Endothelial cell of umbilical vein (primary cell): ENCODE results near the gene CNKSR2. TPM values are rescaled to one million over a fixed set of nuclear protein-coding genes. Genes with fewer than 3 reads are reported as not detected.

ENCODE experiments used
- BruUV-seq: library from RNA; stranded (reverse); fragments of 400-500 nt; replicated peaks from 2 replicates; lab custom pipeline; 2021; lab: Mats Ljungman, UMichigan
- CTCF ChIA-PET: fragments of 300-600, 350-600 bp; sonication (Branson Sonifier 250); formaldehyde crosslinking; loops from one replicate; lab custom pipeline; 2021; ENCODE audit warnings: antibody characterized with exemption, inconsistent platforms; lab: Charles Lee
- POLR2A ChIA-PET: fragments of 300-600, 350-600 bp; sonication (Branson Sonifier 250); formaldehyde crosslinking; loops from one replicate; lab custom pipeline; 2021; ENCODE audit warnings: antibody characterized with exemption, inconsistent platforms; lab: Charles Lee
- DNase-seq: peaks from one replicate; pipeline ENCODE4 v3.0.0-alpha.2; 2011; ENCODE audit warnings: low read depth, low spot score
- FAIRE-seq: peaks from 2 replicates; lab custom pipeline; 2011; peaks lifted over from hg19 to GRCh38; lab: Jason Lieb, UNC
- H2AFZ ChIP-seq: 2 replicates; pipeline ENCODE4 v1.6.0; 2012; ENCODE audit warnings: low read depth, low read length, control low read depth, inconsistent platforms
- H3K27ac ChIP-seq: 2 replicates; pipeline ENCODE4 v1.5.1; 2011; ENCODE audit warnings: low read depth, mild to moderate bottlenecking, control low read depth, low read length, moderate library complexity; ENCODE audit not compliant: insufficient read depth
- H3K27me3 ChIP-seq, 2 experiments: 2 replicates each; pipeline versions ENCODE4 v1.6.0 to v1.6.1; 2011; ENCODE audit warnings: low read length in 2 of 2, mixed read lengths in 1 of 2; ENCODE audit not compliant: control insufficient read depth in 2 of 2, insufficient read depth in 2 of 2
- H3K36me3 ChIP-seq, 2 experiments: 2 replicates in 1 of 2; 3 replicates in 1 of 2; pipeline ENCODE4 v1.5.1; 2011; ENCODE audit warnings: low read length in 2 of 2, mild to moderate bottlenecking in 1 of 2, moderate library complexity in 1 of 2; ENCODE audit not compliant: control insufficient read depth in 2 of 2, insufficient read depth in 2 of 2; ENCODE audit errors: extremely low read depth in 1 of 2
- H3K4me1 ChIP-seq: 3 replicates; pipeline ENCODE4 v1.5.1; 2011; ENCODE audit warnings: mild to moderate bottlenecking, low read length; ENCODE audit not compliant: control insufficient read depth, insufficient read depth; ENCODE audit errors: extremely low read depth
- H3K4me2 ChIP-seq: 2 replicates; pipeline ENCODE4 v1.6.1; 2011; ENCODE audit warnings: low read length, control low read depth, mixed read lengths; ENCODE audit not compliant: insufficient read depth
- H3K4me3 ChIP-seq, 3 experiments: fragments of 200-600 bp in 1 of 3; sonication (generic), shearing (Covaris generic) in 1 of 3; replicated peaks in 1 of 3; 2 replicates each; pipeline ENCODE4 v1.5.1; 2011 to 2016; ENCODE audit warnings: control low read depth in 3 of 3, low read length in 3 of 3, mild to moderate bottlenecking in 2 of 3, inconsistent platforms in 1 of 3, low read depth in 1 of 3, moderate library complexity in 1 of 3; ENCODE audit not compliant: insufficient read depth in 1 of 3
- H3K79me2 ChIP-seq: 2 replicates; pipeline ENCODE4 v1.6.0; 2012; ENCODE audit warnings: low read length, inconsistent platforms; ENCODE audit not compliant: control insufficient read depth, insufficient read depth
- H3K9ac ChIP-seq: replicated peaks from 2 replicates; pipeline ENCODE3; 2011; ENCODE audit warnings: low read length, control low read depth; ENCODE audit not compliant: insufficient read depth; ENCODE audit errors: extremely low read depth
- H3K9me1 ChIP-seq: replicated peaks from 3 replicates; pipeline ENCODE4 v1.6.0; 2011; ENCODE audit warnings: mild to moderate bottlenecking, low read length; ENCODE audit not compliant: control insufficient read depth, insufficient read depth; ENCODE audit errors: extremely low read depth
- H3K9me3 ChIP-seq: replicated peaks from 2 replicates; pipeline ENCODE4 v1.5.1; 2012; ENCODE audit warnings: low read length, inconsistent platforms; ENCODE audit not compliant: control insufficient read depth, insufficient read depth
- H4K20me1 ChIP-seq: replicated peaks from 2 replicates; pipeline ENCODE3; 2011; ENCODE audit warnings: mild to moderate bottlenecking, low read length; ENCODE audit not compliant: control insufficient read depth, insufficient read depth; ENCODE audit errors: extremely low read depth
- CTCF ChIP-seq, 2 donors: IDR thresholded peaks; 1 replicate in 1 of 2; 2 replicates in 1 of 2; pipeline ENCODE4 v1.5.1; 2011; ENCODE audit warnings: low read length in 2 of 2, mild to moderate bottlenecking in 2 of 2, moderate library complexity in 2 of 2, control low read depth in 1 of 2, inconsistent platforms in 1 of 2, low read depth in 1 of 2; ENCODE audit not compliant: insufficient read depth in 1 of 2; ENCODE audit errors: extremely low read depth in 1 of 2
- EZH2 ChIP-seq: IDR thresholded peaks from 2 replicates; pipeline ENCODE4 v1.6.1; 2012; ENCODE audit warnings: borderline replicate concordance, low read depth, mild to moderate bottlenecking, moderate library complexity, low read length, inconsistent platforms; ENCODE audit not compliant: severe bottlenecking
- FOS ChIP-seq: IDR thresholded peaks from 2 replicates; pipeline ENCODE4 v1.6.1; 2011; ENCODE audit warnings: mild to moderate bottlenecking, low read length, moderate library complexity, borderline replicate concordance; ENCODE audit not compliant: insufficient read depth
- GATA2 ChIP-seq: IDR thresholded peaks from 2 replicates; pipeline ENCODE4 v1.7.0; 2011; ENCODE audit warnings: low read depth, mild to moderate bottlenecking, moderate library complexity, mixed read lengths, low read length; ENCODE audit not compliant: insufficient read length, insufficient read depth
- JUN ChIP-seq: IDR thresholded peaks from 2 replicates; pipeline ENCODE4 v1.6.1; 2011; ENCODE audit warnings: borderline replicate concordance, low read depth; ENCODE audit not compliant: insufficient read length, insufficient read depth
- MYC ChIP-seq: IDR thresholded peaks from one replicate; pipeline ENCODE4 v1.6.1; 2011; ENCODE audit warnings: mild to moderate bottlenecking, low read depth, low read length
- POLR2A ChIP-seq: IDR thresholded peaks from 2 replicates; pipeline ENCODE4 v1.6.1; 2012; ENCODE audit warnings: low read depth, mild to moderate bottlenecking, control low read depth, low read length
- POLR2AphosphoS5 ChIP-seq: IDR thresholded peaks from 2 replicates; pipeline ENCODE4 v1.6.1; 2012; ENCODE audit warnings: low read depth, mild to moderate bottlenecking, control low read depth, low read length, moderate library complexity; ENCODE audit not compliant: insufficient read depth
- dilution Hi-C: fragments of 300-500 bp; cut with MboI; formaldehyde crosslinking; loops from one replicate; pipeline ENCODE4 v1.15.0; 2019; ENCODE audit warnings: low sequenced_read_pairs; ENCODE audit not compliant: extremely low pct_ligation_motif_present
- intact Hi-C: fragments of 100-400 bp; cut with micrococcal nuclease; formaldehyde crosslinking; loops from one replicate; pipeline ENCODE4 v1.10.0; 2022
- polyA plus RNA-seq, 4 experiments: library from polyadenylated mRNA; depleted of rRNA in 3 of 4; stranded (reverse) in 3 of 4; unstranded in 1 of 4; fragments of >200 nt; gene quantifications; 2 replicates each; pipeline versions ENCODE4 v1.2.1 to v1.2.3, GENCODE V29; 2011 to 2012; ENCODE audit warnings: missing spikeins in 1 of 4
- total RNA-seq: library from RNA; stranded (reverse); gene quantifications from 2 replicates; pipeline ENCODE4 v1.2.3, GENCODE V29; 2021
- TF ChIP-seq, protein P1 (sequence below): IDR thresholded peaks from 2 replicates; pipeline ENCODE4 v1.6.1; 2011; ENCODE audit not compliant: insufficient read depth, insufficient read length

The CNKSR2 gene
- total and polyA plus RNA-seq, 2 donors (not counting 3 experiments of a cell fraction or from before 2014, with no cell fraction given): 0.13 TPM; not detected in 1

DNA sequence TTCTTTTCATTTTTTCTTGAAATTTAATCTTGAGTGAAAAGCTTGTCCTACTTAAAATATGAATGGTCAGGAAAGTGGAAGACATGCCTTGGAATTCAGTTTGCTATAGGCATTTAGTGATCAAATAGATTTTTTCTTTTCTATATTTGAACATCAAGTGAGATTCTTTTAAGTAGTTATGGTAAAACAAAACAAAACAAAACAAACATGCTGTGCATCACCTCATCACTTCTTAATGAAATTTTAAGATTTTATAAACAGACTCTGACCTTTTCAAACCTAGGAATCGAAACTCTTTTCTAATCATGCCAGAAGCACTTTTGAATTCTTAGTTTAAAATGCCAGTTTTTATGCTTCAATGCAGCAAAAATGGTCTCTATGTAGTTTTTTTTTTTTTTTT, 62.8 kb downstream of the CNKSR2 start:
- no peak for DNase-seq
- no peaks in the 10 kb centered on the region for H3K27me3 ChIP-seq
- no peak overlapping the region for H3K27ac ChIP-seq
- no peaks in the 10 kb centered on the region for H4K20me1 ChIP-seq
- BruUV-seq: no TSS peak
- H3K9me1 ChIP-seq: no peaks in the 10 kb centered on the region
- intact Hi-C loops (no loop called here), dilution Hi-C loops (no loop called here)
- no peaks in the 10 kb centered on the region for H3K9me3 ChIP-seq
- no peak overlapping the region for H3K4me3 ChIP-seq
- H3K9ac ChIP-seq: no peak overlapping the region
- no peak for FAIRE-seq
- H3K79me2 ChIP-seq: no peaks in the 10 kb centered on the region
- no peak overlapping the region for H3K4me2 ChIP-seq
- ChIA-PET CTCF (no interaction called here), POLR2A (no interaction called here)
- H3K4me1 ChIP-seq: no peaks in the 10 kb centered on the region
- TF ChIP-seq MYC: no peak
- TF ChIP-seq, protein P1, sequence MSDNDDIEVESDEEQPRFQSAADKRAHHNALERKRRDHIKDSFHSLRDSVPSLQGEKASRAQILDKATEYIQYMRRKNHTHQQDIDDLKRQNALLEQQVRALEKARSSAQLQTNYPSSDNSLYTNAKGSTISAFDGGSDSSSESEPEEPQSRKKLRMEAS: no peak
- no peak for TF ChIP-seq JUN
- no peak for TF ChIP-seq EZH2
- no peak for TF ChIP-seq GATA2
- TF ChIP-seq POLR2AphosphoS5: no peak
- TF ChIP-seq POLR2A: no peak
- no peak for TF ChIP-seq CTCF (IDR thresholded peaks at IDR 0.05; ENCODE audit: extremely low read depth in 1 of 2, insufficient read depth in 1 of 2, low read depth in 1 of 2, low read length in 2 of 2)
- TF ChIP-seq FOS: no peak
- H2AFZ ChIP-seq: no peak overlapping the region
- no peaks in the 10 kb centered on the region for H3K36me3 ChIP-seq
